DOHH2 (cell line): ENCODE results near the gene HIKESHI.

Experiments
- CTCF ChIP-seq: fragments of 200-600 bp; sonication (generic); IDR thresholded peaks from one replicate; pipeline ENCODE4 v1.5.1; 2014; ENCODE audit warnings: antibody characterized with exemption, mild to moderate bottlenecking, low read depth, low read length; ENCODE audit not compliant: poor library complexity, severe bottlenecking
- EZH2phosphoT487 ChIP-seq: fragments of 200-600 bp; sonication (generic); IDR thresholded peaks from 2 replicates; pipeline ENCODE4 v1.6.1; 2017; ENCODE audit warnings: borderline replicate concordance, mild to moderate bottlenecking, antibody characterized with exemption, low read length, moderate library complexity, mixed read lengths

GRCh38 chr11:86335131-86335767 is 33.2 kb downstream of the HIKESHI start:
- TF ChIP-seq CTCF, result no peak
- TF ChIP-seq EZH2phosphoT487, result no peak
